DMS79 (cell line): ENCODE data around the gene ABI2.
"Not testable (repeated sequence)": the region's sequence is repeated elsewhere in the genome, so short reads cannot be mapped to it uniquely, and the experiment has no call there.

ENCODE experiments used
- DNase-seq: peaks from one replicate; lab custom pipeline; 2025; lab: John Stamatoyannopoulos, UW

The ABI2 gene

GRCh38 chr2:203327901-203328759, at the start of gene ABI2:
TSS of gene ABI2 (plus strand) at chr2:203328394. CDS start at chr2:203328515, 121 bp downstream.
- peak; percentile 83 for DNase-seq

GRCh38 chr2:203279288-203279687, 48.9 kb upstream of the ABI2 start:
- DNase-seq = no peak

- DNase-seq = no peak
These were observed 47.6 kb upstream of the ABI2 start for GRCh38 chr2:203280428-203281064.

GRCh38 chr2:203282101-203282500, 46.1 kb upstream of the ABI2 start:
- DNase-seq = no peak

GRCh38 chr2:203286532-203286931, 41.7 kb upstream of the ABI2 start:
- no peak for DNase-seq

- no peak for DNase-seq
These were observed 26.5 kb upstream of the ABI2 start for GRCh38 chr2:203301667-203302066.

GRCh38 chr2:203302586-203302985, 25.6 kb upstream of the ABI2 start:
- DNase-seq = not testable (repeated sequence)

- DNase-seq = no peak
These were observed 17.3 kb upstream of the ABI2 start for GRCh38 chr2:203310688-203311436.

GRCh38 chr2:203326356-203326755, 1.8 kb upstream of the ABI2 start:
- no peak for DNase-seq

- peak; percentile 31 for DNase-seq
These were observed 653 bp upstream of the ABI2 start for GRCh38 chr2:203327582-203327900.

GRCh38 chr2:203328760-203329540, 756 bp downstream of the ABI2 start:
- DNase-seq = peak; percentile 25

- no peak for DNase-seq
These were observed 2.2 kb downstream of the ABI2 start for GRCh38 chr2:203330434-203330833.

- no peak for DNase-seq
These were observed 10.1 kb downstream of the ABI2 start for GRCh38 chr2:203338322-203338721.

- DNase-seq = peak; percentile 24
These were observed 12.7 kb downstream of the ABI2 start for GRCh38 chr2:203340791-203341487.

GRCh38 chr2:203341741-203342310, 13.6 kb downstream of the ABI2 start:
- no peak for DNase-seq

GRCh38 chr2:203342374-203342773, 14.2 kb downstream of the ABI2 start:
- not testable (repeated sequence) for DNase-seq

- DNase-seq = no peak
These were observed 16.5 kb downstream of the ABI2 start for GRCh38 chr2:203344667-203345066.

- DNase-seq = no peak
These were observed 18.4 kb downstream of the ABI2 start for GRCh38 chr2:203346612-203347011.

GRCh38 chr2:203347375-203347774, 19.2 kb downstream of the ABI2 start:
- no peak for DNase-seq

- no peak for DNase-seq
These were observed 24.5 kb downstream of the ABI2 start for GRCh38 chr2:203352604-203353255.
